ENCODE results near the gene ZNF534. TPM values are rescaled to one million over a fixed set of nuclear protein-coding genes. Genes with fewer than 3 reads are reported as not detected.
A peak's percentile ranks its signal among the peaks of the same experiment; 100 is the strongest.

ZNF534 gene
- total and polyA plus RNA-seq, 2 of the 8 experiments (the other 6 are each of a cell fraction or from before 2014, with no cell fraction given) = not detected

GRCh38 chr19:52464798-52465470 is 36.0 kb downstream of the ZNF534 start (continued):
- TF ChIP-seq USF2 (IDR thresholded peaks at IDR 0.05; ENCODE audit: low read length) = no peak
- no peak for TF ChIP-seq HDAC6 (IDR thresholded peaks at IDR 0.05; ENCODE audit: low read depth, low read length)
- TF ChIP-seq POLR2AphosphoS5 (IDR thresholded peaks at IDR 0.05; ENCODE audit: low read depth, low read length) = no peak
- no peak for TF ChIP-seq CBX5 (IDR thresholded peaks at IDR 0.05; ENCODE audit: low read depth, low read length)
- TF ChIP-seq CHD2 (IDR thresholded peaks at IDR 0.05; ENCODE audit: low read length) = no peak
- no peak for TF ChIP-seq CHD1 (IDR thresholded peaks at IDR 0.05; ENCODE audit: low read depth, low read length)
- TF ChIP-seq, protein P1, sequence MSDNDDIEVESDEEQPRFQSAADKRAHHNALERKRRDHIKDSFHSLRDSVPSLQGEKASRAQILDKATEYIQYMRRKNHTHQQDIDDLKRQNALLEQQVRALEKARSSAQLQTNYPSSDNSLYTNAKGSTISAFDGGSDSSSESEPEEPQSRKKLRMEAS (IDR thresholded peaks at IDR 0.05) = no peak
- TF ChIP-seq RAD21 (IDR thresholded peaks at IDR 0.05 in 1 of 2, conservative IDR thresholded peaks at IDR 0.05 in 1 of 2; ENCODE audit: low read depth in 2 of 2, low read length in 2 of 2) = peak; percentile 80 to 87
- TF ChIP-seq HDAC2 (IDR thresholded peaks at IDR 0.05; ENCODE audit: borderline replicate concordance in 1 of 2, low read depth in 2 of 2, low read length in 2 of 2) = no peak
- no peak for TF ChIP-seq RFX5 (IDR thresholded peaks at IDR 0.05; ENCODE audit: borderline replicate concordance, low read depth, low read length)
- no peak for TF ChIP-seq SRF (IDR thresholded peaks at IDR 0.05; ENCODE audit: low read depth, low read length)
- TF ChIP-seq ZNF274 (IDR thresholded peaks at IDR 0.05; ENCODE audit: borderline replicate concordance, extremely low read depth, low read length) = no peak
- TF ChIP-seq CTBP2 (IDR thresholded peaks at IDR 0.05; ENCODE audit: borderline replicate concordance, insufficient read depth, insufficient read length, low read length) = no peak
- TF ChIP-seq CTCF (IDR thresholded peaks at IDR 0.05; ENCODE audit: control extremely low read depth in 1 of 3, insufficient read depth in 1 of 3, low read depth in 1 of 3, low read length in 3 of 3) = peak; percentile 14 to 72 (median 64)
- TF ChIP-seq TCF12 (IDR thresholded peaks at IDR 0.05; ENCODE audit: low read depth, low read length) = no peak
- TF ChIP-seq BCL11A (IDR thresholded peaks at IDR 0.05; ENCODE audit: low read depth in 2 of 2, low read length in 2 of 2) = no peak
- no peak for TF ChIP-seq FOSL1 (IDR thresholded peaks at IDR 0.05; ENCODE audit: insufficient read depth, low read depth, low read length)

All from H1 (cell line).